Fibroblast of skin of right biceps (primary cell): ENCODE measurements around the gene CYB5D1.
A peak's percentile ranks its signal among the peaks of the same experiment; 100 is the strongest.
"Not testable (repeated sequence)": the region's sequence is repeated elsewhere in the genome, so short reads cannot be mapped to it uniquely, and the experiment has no call there.

Experiments used
- DNase-seq: peaks from one replicate; pipeline ENCODE4 v3.0.0-alpha.2; 2013

The CYB5D1 gene

DNA sequence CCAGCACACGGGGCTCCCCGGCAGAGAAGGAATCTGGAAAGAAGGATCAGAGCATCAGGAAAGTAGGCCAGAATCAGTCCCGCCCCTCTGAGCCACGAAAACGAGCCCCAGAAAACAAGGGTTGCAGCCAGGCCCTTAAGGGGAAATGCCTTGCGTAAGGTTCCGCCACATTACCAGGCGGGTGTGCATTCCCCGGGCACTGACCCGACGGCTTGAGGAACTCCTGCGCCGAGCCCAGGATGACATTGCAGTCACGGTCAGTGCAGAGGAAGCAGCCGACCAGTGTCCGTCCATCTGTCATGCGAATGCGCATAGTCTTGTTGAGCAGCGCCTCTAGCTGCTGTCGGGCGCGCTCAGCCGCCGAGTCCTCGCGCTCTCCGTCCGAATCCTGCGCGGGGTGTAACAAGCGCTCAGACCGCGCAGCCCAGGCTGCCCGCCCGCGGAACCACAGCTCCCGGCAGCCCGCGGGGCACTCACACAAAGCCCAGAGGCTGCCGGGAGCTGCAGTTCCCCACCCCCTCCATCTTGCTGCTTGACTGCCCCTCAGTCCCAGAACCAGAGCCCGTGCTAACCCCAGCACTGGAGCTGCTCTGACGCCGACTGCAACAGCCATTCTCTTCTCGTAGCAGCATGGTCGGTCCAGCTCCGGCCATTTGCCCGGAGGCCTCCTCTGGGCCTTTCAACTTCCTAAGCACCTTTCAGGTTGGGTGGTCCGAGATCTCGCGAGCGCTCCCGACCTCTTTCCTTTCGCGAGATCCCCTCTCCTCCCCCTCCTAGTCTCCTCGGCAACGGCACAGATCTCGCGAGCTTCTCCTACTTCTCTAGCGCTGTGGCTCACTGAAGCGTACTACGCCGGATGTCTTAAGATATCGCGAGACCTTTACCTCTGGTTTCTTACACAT lies 741 bp upstream of the CYB5D1 start, which contains the start of gene NAA38:
NAA38 (minus strand) TSS at position 749 of the 902 bp plus-strand sequence; CDS start at position 653, 96 bp downstream.
- peak; percentile 100 for DNase-seq

DNA sequence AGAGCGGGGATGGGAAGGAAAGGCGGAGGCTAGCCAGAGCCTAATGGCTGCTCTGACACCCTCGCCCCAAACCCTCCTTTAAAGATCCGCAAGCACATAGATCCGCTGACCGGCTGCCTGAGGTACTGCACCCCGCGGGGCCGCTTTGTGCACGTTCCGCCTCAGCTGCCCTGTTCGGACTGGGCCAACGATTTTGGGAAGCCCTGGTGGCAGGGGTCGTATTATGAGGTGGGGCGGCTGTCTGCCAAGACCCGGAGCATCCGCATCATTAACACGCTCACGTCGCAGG lies 663 bp downstream of the CYB5D1 start:
- peak; percentile 59 for DNase-seq

GRCh38 chr17:7859028-7859427 lies 1.2 kb downstream of the CYB5D1 start:
- no peak for DNase-seq

GRCh38 chr17:7862692-7863437 lies 5.1 kb downstream of the CYB5D1 start:
- peak; percentile 72 for DNase-seq

- not testable (repeated sequence) for DNase-seq
Measured at GRCh38 chr17:7864384-7864783, 6.6 kb downstream of the CYB5D1 start.

DNA sequence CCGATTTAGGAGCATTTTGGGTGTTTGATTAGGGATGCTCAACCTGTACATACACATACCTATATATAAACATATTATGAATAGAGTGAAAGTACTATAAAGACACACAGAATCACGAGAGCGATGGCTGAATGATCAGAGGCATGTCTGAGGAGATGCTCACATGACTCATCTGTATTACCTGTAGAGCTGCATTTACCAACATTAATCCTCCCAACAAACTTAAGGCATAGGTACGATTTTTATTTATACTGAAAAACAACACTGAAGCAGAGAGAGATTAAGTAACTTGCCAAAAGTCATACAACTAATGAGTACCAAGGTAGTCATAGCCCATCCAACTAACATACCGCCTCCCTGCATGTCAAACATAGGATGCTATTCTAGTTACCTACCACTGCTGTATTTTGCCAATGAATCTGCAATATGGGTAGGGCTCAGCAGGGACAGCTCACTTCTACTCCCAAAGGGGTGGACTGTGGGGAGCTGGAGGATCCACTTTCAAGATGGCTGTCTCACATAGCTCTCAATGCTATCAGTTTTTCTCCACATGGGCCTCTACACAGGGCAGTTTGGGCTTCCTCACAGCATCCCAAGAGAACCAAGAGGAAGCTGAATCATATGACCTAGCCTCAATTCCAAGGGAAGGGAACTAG lies 7.3 kb downstream of the CYB5D1 start:
- DNase-seq = no peak

DNA sequence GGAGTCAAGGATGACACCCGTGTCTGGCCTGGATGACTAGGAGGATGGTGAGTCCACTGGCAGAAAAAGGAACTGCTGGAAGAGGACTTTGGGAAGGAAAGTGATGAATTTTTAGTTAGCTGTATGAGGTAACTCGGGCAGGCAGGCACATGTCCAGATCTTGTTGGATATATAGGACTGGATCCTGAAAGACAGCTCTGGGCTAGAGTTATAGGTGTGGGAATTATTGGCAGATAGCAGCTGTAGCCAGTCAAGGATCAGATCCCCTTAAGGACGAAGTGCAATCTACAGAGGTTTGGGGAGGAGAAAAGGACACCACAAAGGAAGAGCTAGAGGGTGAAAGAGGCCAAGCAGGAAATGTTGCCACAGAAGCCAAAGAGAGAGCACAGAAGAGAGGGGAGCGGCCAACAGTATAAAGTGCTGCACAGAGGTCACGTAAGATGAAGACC lies 10.1 kb downstream of the CYB5D1 start:
- no peak for DNase-seq

GRCh38 chr17:7873051-7873450 lies 15.2 kb downstream of the CYB5D1 start:
- no peak for DNase-seq

DNA sequence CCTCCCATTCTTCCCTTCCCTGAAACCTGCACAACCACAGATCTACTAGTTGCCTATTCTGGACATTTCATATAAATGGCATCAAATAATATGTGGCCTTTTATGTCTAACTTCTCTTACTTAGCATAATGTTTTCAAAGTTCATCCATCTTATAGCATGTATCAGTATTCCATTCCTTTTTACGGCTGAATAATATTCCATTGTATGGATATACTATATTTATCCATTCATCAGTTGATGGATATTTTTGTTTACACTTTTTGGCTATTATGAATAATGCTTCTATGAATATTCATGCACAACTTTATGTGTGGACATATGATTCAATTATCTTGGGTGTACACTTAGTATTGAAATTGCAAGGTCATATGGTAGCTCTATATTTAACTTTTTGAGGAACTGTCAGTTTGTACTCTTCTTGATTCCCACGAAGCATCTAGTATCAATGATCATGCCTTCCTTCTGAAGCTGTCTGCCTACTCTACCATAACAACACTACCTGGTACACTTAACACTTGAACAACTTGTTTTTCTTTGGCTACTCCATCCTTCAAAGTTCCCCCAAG lies 18.1 kb downstream of the CYB5D1 start:
- DNase-seq = no peak

- DNase-seq = no peak
Measured at GRCh38 chr17:7878234-7878633, 20.4 kb downstream of the CYB5D1 start.

DNA sequence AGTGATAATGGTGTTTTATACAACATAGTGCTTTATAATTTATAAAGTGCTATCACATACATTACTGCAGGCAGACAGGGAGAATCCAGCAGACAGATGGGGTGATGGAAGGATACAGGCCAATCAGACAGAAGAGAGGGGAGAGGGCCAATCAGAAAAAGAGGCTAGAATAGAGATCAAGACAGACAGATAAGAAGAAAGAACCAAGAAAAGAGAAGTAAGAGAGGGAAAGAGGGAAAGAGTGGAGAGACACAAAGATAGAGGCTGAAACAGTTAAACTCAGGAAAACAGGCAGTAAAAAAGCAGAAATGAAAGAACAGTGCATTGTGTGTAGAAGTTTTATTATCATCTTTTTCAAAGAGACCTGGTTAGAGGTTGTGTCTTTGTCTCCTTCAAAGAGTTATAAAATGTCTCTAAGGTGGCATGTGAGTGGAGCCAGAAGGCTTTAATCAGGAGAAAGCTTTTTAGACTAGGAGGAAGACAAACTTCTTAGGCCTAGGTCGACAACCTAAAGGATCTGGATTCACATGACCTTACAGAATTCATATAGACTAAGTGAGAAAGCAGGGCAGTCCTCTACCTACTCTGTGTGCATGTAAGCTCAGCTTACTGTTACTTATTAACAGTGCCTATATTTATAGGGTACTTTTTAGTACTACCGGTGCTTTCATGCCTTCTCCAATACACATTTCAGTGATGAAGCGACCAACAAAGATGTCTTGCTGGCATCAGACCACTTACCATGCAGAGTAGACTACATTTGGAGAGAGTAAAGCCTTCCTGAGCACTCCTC lies 22.5 kb downstream of the CYB5D1 start:
- no peak for DNase-seq

DNA sequence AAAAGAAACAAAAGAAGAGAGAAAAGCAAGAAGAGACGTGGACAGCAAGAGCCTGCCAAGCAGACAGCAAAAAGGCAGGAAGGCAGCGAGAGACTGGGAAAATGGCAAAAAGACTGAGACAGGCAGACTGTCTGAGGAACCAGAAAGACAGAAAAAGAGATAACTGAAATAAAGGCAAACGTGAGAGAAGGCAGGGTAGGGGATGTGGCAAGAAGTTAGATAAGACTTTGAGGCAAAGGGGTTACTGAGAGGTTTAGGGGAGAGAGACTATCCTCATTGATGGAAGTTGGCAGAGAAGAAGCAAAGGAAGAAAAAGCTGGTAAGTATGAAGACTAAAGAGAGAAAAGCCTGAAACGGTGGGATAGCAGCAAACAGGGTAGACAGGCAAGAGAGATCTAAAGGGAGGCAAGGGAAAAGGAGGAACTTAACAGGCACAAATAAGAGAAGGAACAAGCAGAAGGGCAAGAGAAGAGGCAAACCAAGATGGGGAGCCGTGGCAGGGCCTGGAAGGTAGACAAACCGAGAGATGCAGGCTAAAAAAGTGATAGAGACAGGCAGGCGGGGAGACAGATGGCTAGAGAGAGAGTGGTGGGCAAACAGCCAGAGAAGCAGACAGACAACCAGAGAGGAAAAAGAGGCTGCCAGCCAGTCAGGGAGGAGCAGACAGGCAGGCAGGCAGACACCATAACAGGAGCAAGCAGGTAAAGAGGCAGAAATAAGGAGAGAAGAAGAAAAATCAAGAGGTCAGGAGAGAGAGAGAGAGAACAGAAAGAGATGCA lies 23.7 kb downstream of the CYB5D1 start:
- DNase-seq = peak; percentile 18

DNA sequence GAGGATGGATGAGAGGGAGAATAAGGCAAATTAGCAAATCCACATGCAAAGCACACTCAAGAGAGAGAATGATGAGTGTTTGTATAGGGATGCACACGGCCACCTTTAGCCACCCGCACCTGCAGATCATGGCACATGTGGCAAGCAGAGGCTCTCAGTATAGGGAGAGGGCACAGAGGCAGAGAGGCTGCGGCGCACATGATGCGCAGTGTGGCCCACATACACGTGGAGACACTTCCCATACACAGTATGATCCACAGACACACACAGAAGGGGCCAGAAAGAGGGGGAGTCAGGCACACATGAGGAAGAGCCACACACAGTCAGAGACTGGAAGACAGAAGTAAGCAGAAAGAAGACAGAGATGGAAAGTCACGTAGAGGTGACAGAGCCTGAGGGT lies 24.3 kb downstream of the CYB5D1 start:
- DNase-seq = no peak

- DNase-seq = peak; percentile 5
Measured at GRCh38 chr17:7882629-7883028, 24.8 kb downstream of the CYB5D1 start.

DNA sequence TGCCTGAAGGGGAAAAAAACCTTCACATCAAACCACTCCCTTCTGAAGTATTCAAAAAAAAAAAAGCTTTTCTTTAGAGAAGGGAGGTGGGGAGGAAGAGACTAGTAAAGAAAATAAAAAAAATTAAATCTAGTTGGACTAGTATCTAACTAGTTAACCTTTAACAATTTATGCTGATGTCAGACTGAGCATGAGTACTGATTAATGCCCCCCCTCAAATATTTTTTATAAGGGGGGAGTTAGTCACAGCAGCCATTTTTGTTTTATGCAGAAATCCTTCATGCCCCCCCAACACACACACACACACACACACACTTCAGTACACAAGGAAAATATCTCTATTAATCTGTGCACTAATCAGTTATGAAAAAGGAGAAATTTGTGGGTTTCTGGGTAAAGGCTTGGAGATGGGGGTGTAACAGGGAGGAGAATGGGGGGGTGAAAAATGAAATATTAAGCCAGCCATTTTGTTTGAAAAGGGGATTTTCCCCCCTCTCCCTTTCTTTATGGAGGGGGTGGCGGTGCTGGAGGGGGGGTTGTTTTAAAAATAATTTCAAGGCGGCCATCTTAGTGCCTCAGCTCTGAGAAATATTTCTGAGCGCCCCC lies 26.1 kb downstream of the CYB5D1 start:
- DNase-seq = peak; percentile 71

- peak; percentile 48 for DNase-seq
Measured at GRCh38 chr17:7884581-7885366, 27.0 kb downstream of the CYB5D1 start.

GRCh38 chr17:7885367-7886226 lies 27.8 kb downstream of the CYB5D1 start:
- peak; percentile 66 for DNase-seq

GRCh38 chr17:7886227-7887037 lies 28.6 kb downstream of the CYB5D1 start:
- peak; percentile 58 for DNase-seq
